ENCODE data around the gene SLC9A8. TPM values are rescaled to one million over a fixed set of nuclear protein-coding genes. Genes with fewer than 3 reads are reported as not detected.
A peak's percentile ranks its signal among the peaks of the same experiment; 100 is the strongest.

SLC9A8 gene
- total RNA-seq, 1 experiment from 2014 or later = 21.5 TPM

GRCh38 chr20:49896204-49896603 is 83.6 kb downstream of the SLC9A8 start:
- no peak overlapping the region for H2AFZ ChIP-seq (ENCODE audit: low read length)
- H3K9ac ChIP-seq (ENCODE audit: low read length) = no peak overlapping the region
- no peaks in the 10 kb centered on the region for H3K9me2 ChIP-seq (replicated peaks; ENCODE audit: insufficient read depth, low read length)
- peaks cover 11% of the 10 kb centered on the region for H3K4me1 ChIP-seq (ENCODE audit: low read length)
- H4K20me1 ChIP-seq (ENCODE audit: insufficient read depth, low read depth, low read length) = 0 out of 2 replicates have a peak, but pooled peaks cover 6% of the 10 kb centered on the region
- no peaks in the 10 kb centered on the region for H3K79me2 ChIP-seq (ENCODE audit: low read length)
- H3K4me3 ChIP-seq (ENCODE audit: low read length) = no peak overlapping the region
- no peaks in the 10 kb centered on the region for H3K27me3 ChIP-seq (ENCODE audit: low read length)
- DNase-seq = no peak
- no peak overlapping the region for H3K27ac ChIP-seq (ENCODE audit: low read length)
- no peaks in the 10 kb centered on the region for H3K36me3 ChIP-seq (ENCODE audit: insufficient read depth, low read length)
- H3K4me2 ChIP-seq (ENCODE audit: low read depth, low read length, poor library complexity, severe bottlenecking) = no peak overlapping the region
- H3K9me3 ChIP-seq (ENCODE audit: low read length) = no peaks in the 10 kb centered on the region

- H3K36me3 ChIP-seq (ENCODE audit: insufficient read depth, low read length) = no peaks in the 10 kb centered on the region
- H3K4me2 ChIP-seq (ENCODE audit: low read depth, low read length, poor library complexity, severe bottlenecking) = no peak overlapping the region
- no peak overlapping the region for H2AFZ ChIP-seq (ENCODE audit: low read length)
- no peaks in the 10 kb centered on the region for H3K9me3 ChIP-seq (ENCODE audit: low read length)
- no peaks in the 10 kb centered on the region for H4K20me1 ChIP-seq (ENCODE audit: insufficient read depth, low read depth, low read length)
- H3K4me3 ChIP-seq (ENCODE audit: low read length) = no peak overlapping the region
- no peak overlapping the region for H3K27ac ChIP-seq (ENCODE audit: low read length)
- H3K9me2 ChIP-seq (replicated peaks; ENCODE audit: insufficient read depth, low read length) = no peaks in the 10 kb centered on the region
- H3K79me2 ChIP-seq (ENCODE audit: low read length) = no peaks in the 10 kb centered on the region
- no peak for DNase-seq
- H3K4me1 ChIP-seq (ENCODE audit: low read length) = no peaks in the 10 kb centered on the region
- no peaks in the 10 kb centered on the region for H3K27me3 ChIP-seq (ENCODE audit: low read length)
- H3K9ac ChIP-seq (ENCODE audit: low read length) = no peak overlapping the region
Measured at GRCh38 chr20:49899541-49900383, 87.1 kb downstream of the SLC9A8 start.

GRCh38 chr20:49901588-49901987 is 89.0 kb downstream of the SLC9A8 start:
- Histone ChIP-seq H3K9me3 (ENCODE audit: low read length) (no peaks in the 10 kb centered on the region), H3K27me3 (ENCODE audit: low read length) (no peaks in the 10 kb centered on the region)

GRCh38 chr20:49904440-49905214 is 92.0 kb downstream of the SLC9A8 start:
- H3K9me2 ChIP-seq (replicated peaks; ENCODE audit: insufficient read depth, low read length) = no peaks in the 10 kb centered on the region
- H3K79me2 ChIP-seq (ENCODE audit: low read length) = peaks cover 4% of the 10 kb centered on the region
- no peak overlapping the region for H3K27ac ChIP-seq (ENCODE audit: low read length)
- 0 out of 2 replicates have a peak, but pooled peaks cover 5% of the 10 kb centered on the region for H4K20me1 ChIP-seq (ENCODE audit: insufficient read depth, low read depth, low read length)
- H3K27me3 ChIP-seq (ENCODE audit: low read length) = no peaks in the 10 kb centered on the region
- H3K9me3 ChIP-seq (ENCODE audit: low read length) = no peaks in the 10 kb centered on the region
- DNase-seq = no peak
- H3K9ac ChIP-seq (ENCODE audit: low read length) = no peak overlapping the region
- H3K4me1 ChIP-seq (ENCODE audit: low read length) = no peaks in the 10 kb centered on the region
- H3K36me3 ChIP-seq (ENCODE audit: insufficient read depth, low read length) = no peaks in the 10 kb centered on the region
- no peak overlapping the region for H3K4me3 ChIP-seq (ENCODE audit: low read length)
- H2AFZ ChIP-seq (ENCODE audit: low read length) = no peak overlapping the region
- no peak overlapping the region for H3K4me2 ChIP-seq (ENCODE audit: low read depth, low read length, poor library complexity, severe bottlenecking)

More at GRCh38 chr20:49901588-49901987, 89.0 kb downstream of the SLC9A8 start:
- Histone ChIP-seq H3K4me2 (ENCODE audit: low read depth, low read length, poor library complexity, severe bottlenecking) (no peak overlapping the region), H4K20me1 (ENCODE audit: insufficient read depth, low read depth, low read length) (no peaks in the 10 kb centered on the region), H3K9me2 (replicated peaks; ENCODE audit: insufficient read depth, low read length) (no peaks in the 10 kb centered on the region), H3K4me1 (ENCODE audit: low read length) (no peaks in the 10 kb centered on the region), H3K36me3 (ENCODE audit: insufficient read depth, low read length) (no peaks in the 10 kb centered on the region), H3K79me2 (ENCODE audit: low read length) (no peaks in the 10 kb centered on the region), H3K27ac (ENCODE audit: low read length) (no peak overlapping the region), H3K4me3 (ENCODE audit: low read length) (no peak overlapping the region), H2AFZ (ENCODE audit: low read length) (no peak overlapping the region), H3K9ac (ENCODE audit: low read length) (no peak overlapping the region)
- no peak for DNase-seq

- H3K4me3 ChIP-seq (ENCODE audit: low read length) = no peak overlapping the region
- no peaks in the 10 kb centered on the region for H3K27me3 ChIP-seq (ENCODE audit: low read length)
- H3K79me2 ChIP-seq (ENCODE audit: low read length) = peaks cover 13% of the 10 kb centered on the region
- H3K4me2 ChIP-seq (ENCODE audit: low read depth, low read length, poor library complexity, severe bottlenecking) = no peak overlapping the region
- DNase-seq = peak; percentile 38
- no peak overlapping the region for H3K9ac ChIP-seq (ENCODE audit: low read length)
- H3K36me3 ChIP-seq (ENCODE audit: insufficient read depth, low read length) = no peaks in the 10 kb centered on the region
- H3K4me1 ChIP-seq (ENCODE audit: low read length) = no peaks in the 10 kb centered on the region
- no peaks in the 10 kb centered on the region for H3K9me2 ChIP-seq (replicated peaks; ENCODE audit: insufficient read depth, low read length)
- no peak overlapping the region for H3K27ac ChIP-seq (ENCODE audit: low read length)
- H2AFZ ChIP-seq (ENCODE audit: low read length) = no peak overlapping the region
- H3K9me3 ChIP-seq (ENCODE audit: low read length) = no peaks in the 10 kb centered on the region
- 0 out of 2 replicates have a peak, but pooled peaks cover 5% of the 10 kb centered on the region for H4K20me1 ChIP-seq (ENCODE audit: insufficient read depth, low read depth, low read length)
Measured at GRCh38 chr20:49905415-49906091, 92.9 kb downstream of the SLC9A8 start.

GRCh38 chr20:49906101-49906604 is 93.5 kb downstream of the SLC9A8 start:
- Histone ChIP-seq H3K36me3 (ENCODE audit: insufficient read depth, low read length) (no peaks in the 10 kb centered on the region), H3K4me1 (ENCODE audit: low read length) (no peaks in the 10 kb centered on the region), H3K27me3 (ENCODE audit: low read length) (no peaks in the 10 kb centered on the region), H3K4me3 (ENCODE audit: low read length) (no peak overlapping the region), H3K27ac (ENCODE audit: low read length) (no peak overlapping the region), H2AFZ (ENCODE audit: low read length) (no peak overlapping the region), H3K9me2 (replicated peaks; ENCODE audit: insufficient read depth, low read length) (no peaks in the 10 kb centered on the region), H3K9me3 (ENCODE audit: low read length) (no peaks in the 10 kb centered on the region), H3K4me2 (ENCODE audit: low read depth, low read length, poor library complexity, severe bottlenecking) (no peak overlapping the region), H3K79me2 (ENCODE audit: low read length) (peaks cover 19% of the 10 kb centered on the region), H3K9ac (ENCODE audit: low read length) (no peak overlapping the region), H4K20me1 (ENCODE audit: insufficient read depth, low read depth, low read length) (0 out of 2 replicates have a peak, but pooled peaks cover 5% of the 10 kb centered on the region)
- no peak for DNase-seq

GRCh38 chr20:49906615-49907154 is 94.1 kb downstream of the SLC9A8 start:
- Histone ChIP-seq H3K4me1 (ENCODE audit: low read length) (no peaks in the 10 kb centered on the region), H2AFZ (ENCODE audit: low read length) (no peak overlapping the region), H3K9me3 (ENCODE audit: low read length) (no peaks in the 10 kb centered on the region), H3K79me2 (ENCODE audit: low read length) (peaks cover 22% of the 10 kb centered on the region), H3K36me3 (ENCODE audit: insufficient read depth, low read length) (no peaks in the 10 kb centered on the region), H4K20me1 (ENCODE audit: insufficient read depth, low read depth, low read length) (0 out of 2 replicates have a peak, but pooled peaks cover 5% of the 10 kb centered on the region), H3K9me2 (replicated peaks; ENCODE audit: insufficient read depth, low read length) (no peaks in the 10 kb centered on the region), H3K27ac (ENCODE audit: low read length) (no peak overlapping the region), H3K9ac (ENCODE audit: low read length) (no peak overlapping the region), H3K4me3 (ENCODE audit: low read length) (no peak overlapping the region), H3K27me3 (ENCODE audit: low read length) (no peaks in the 10 kb centered on the region), H3K4me2 (ENCODE audit: low read depth, low read length, poor library complexity, severe bottlenecking) (no peak overlapping the region)
- DNase-seq = no peak

Measured in Karpas-422 (cell line).